IMR-90 (cell line): ENCODE data around the gene CXCL11. TPM values are rescaled to one million over a fixed set of nuclear protein-coding genes. Genes with fewer than 3 reads are reported as not detected.

Experiments used
- ATAC-seq: fragments of 200-7000 bp; cut with Tn5 transposase; 2 replicates; pipeline ENCODE4 v1.9.1; 2020; ENCODE audit warnings: low read depth, mild to moderate bottlenecking, moderate library complexity
- BruUV-seq: library from RNA; stranded (reverse); fragments of 400-500 nt; replicated peaks from 2 replicates; lab custom pipeline; 2021; lab: Mats Ljungman, UMichigan
- CTCF ChIA-PET: fragments of 300-600 bp; formaldehyde crosslinking; extraction: SDS; loops from one replicate; lab custom pipeline; 2021; ENCODE audit warnings: antibody characterized with exemption; lab: Yijun Ruan, JAX
- POLR2A ChIA-PET: fragments of 300-600 bp; sonication (Branson Sonifier 250); formaldehyde crosslinking; loops from one replicate; lab custom pipeline; 2022; ENCODE audit warnings: antibody characterized with exemption; ENCODE audit not compliant: unreplicated experiment; lab: Charles Lee
- DNase-seq: peaks from one replicate; pipeline ENCODE4 v3.0.0; 2013
- H2AFZ ChIP-seq: replicated peaks from 2 replicates; pipeline ENCODE3; 2013; ENCODE audit warnings: low read length, mild to moderate bottlenecking; ENCODE audit not compliant: poor library complexity
- H2AK5ac ChIP-seq: 2 replicates; pipeline ENCODE4 v1.6.1; 2013; ENCODE audit warnings: low read depth, low read length, inconsistent platforms
- H2AK9ac ChIP-seq: replicated peaks from 2 replicates; pipeline ENCODE3; 2013; ENCODE audit warnings: mild to moderate bottlenecking, low read depth, low read length, moderate library complexity; ENCODE audit not compliant: poor library complexity
- H2BK120ac ChIP-seq: 2 replicates; pipeline ENCODE4 v1.6.1; 2013; ENCODE audit warnings: low read depth, low read length, inconsistent platforms
- H2BK15ac ChIP-seq: 3 replicates; pipeline ENCODE4 v1.6.1; 2013; ENCODE audit warnings: low read depth, low read length, inconsistent platforms
- H2BK20ac ChIP-seq: 2 replicates; pipeline ENCODE4 v1.6.1; 2013; ENCODE audit warnings: low read depth, mild to moderate bottlenecking, inconsistent platforms, low read length, moderate library complexity
- H2BK5ac ChIP-seq: 2 replicates; pipeline ENCODE4 v1.6.1; 2013; ENCODE audit warnings: mild to moderate bottlenecking, low read depth, low read length, inconsistent platforms; ENCODE audit not compliant: poor library complexity, severe bottlenecking
- H3K14ac ChIP-seq: replicated peaks from 2 replicates; pipeline ENCODE4 v1.6.1; 2013; ENCODE audit warnings: low read depth, low read length, inconsistent platforms
- H3K18ac ChIP-seq: 2 replicates; pipeline ENCODE4 v1.6.1; 2013; ENCODE audit warnings: low read depth, low read length, control low read depth
- H3K23ac ChIP-seq: 2 replicates; pipeline ENCODE4 v1.6.1; 2013; ENCODE audit warnings: low read depth, low read length, inconsistent platforms
- H3K27ac ChIP-seq: 2 replicates; pipeline ENCODE4 v1.5.1; 2013; ENCODE audit warnings: mild to moderate bottlenecking, control low read depth, low read length; ENCODE audit not compliant: insufficient read depth
- H3K27me3 ChIP-seq: 2 replicates; pipeline ENCODE4 v1.6.1; 2013; ENCODE audit warnings: low read length; ENCODE audit not compliant: control insufficient read depth, insufficient read depth
- H3K36me3 ChIP-seq: 2 replicates; pipeline ENCODE4 v1.6.1; 2013; ENCODE audit warnings: low read length, mixed read lengths; ENCODE audit not compliant: control insufficient read depth, insufficient read depth
- H3K4ac ChIP-seq: 2 replicates; pipeline ENCODE4 v1.6.1; 2013; ENCODE audit warnings: low read depth, low read length, inconsistent platforms
- H3K4me1 ChIP-seq: 2 replicates; pipeline ENCODE4 v1.6.1; 2013; ENCODE audit warnings: low read length, mixed read lengths; ENCODE audit not compliant: control insufficient read depth, insufficient read depth
- H3K4me2 ChIP-seq: 2 replicates; pipeline ENCODE4 v1.6.1; 2013; ENCODE audit warnings: low read depth, mild to moderate bottlenecking, control low read depth, low read length, moderate library complexity
- H3K4me3 ChIP-seq: 2 replicates; pipeline ENCODE4 v1.5.1; 2013; ENCODE audit warnings: low read depth, mild to moderate bottlenecking, control low read depth, low read length, moderate library complexity; ENCODE audit not compliant: insufficient read depth
- H3K56ac ChIP-seq: 2 replicates; pipeline ENCODE4 v1.6.1; 2013; ENCODE audit warnings: low read length, inconsistent platforms; ENCODE audit not compliant: insufficient read depth; ENCODE audit errors: extremely low read depth
- H3K79me1 ChIP-seq, 2 experiments: 2 replicates each; pipeline ENCODE4 v1.6.1; 2013; ENCODE audit warnings: low read length in 2 of 2, inconsistent platforms in 1 of 2, low read depth in 1 of 2
- H3K9ac ChIP-seq: 2 replicates; pipeline ENCODE4 v1.6.1; 2013; ENCODE audit warnings: low read depth, low read length, control low read depth
- H3K9me1 ChIP-seq: 2 replicates; pipeline ENCODE4 v1.6.1; 2013; ENCODE audit warnings: low read length, inconsistent platforms; ENCODE audit not compliant: insufficient read depth
- H3K9me3 ChIP-seq: 2 replicates; pipeline ENCODE4 v1.6.1; 2013; ENCODE audit warnings: low read length; ENCODE audit not compliant: control insufficient read depth, insufficient read depth
- H4K20me1 ChIP-seq: 2 replicates; pipeline ENCODE4 v1.6.1; 2013; ENCODE audit warnings: low read length, inconsistent platforms; ENCODE audit not compliant: insufficient read depth
- H4K5ac ChIP-seq: 2 replicates; pipeline ENCODE4 v1.6.1; 2013; ENCODE audit warnings: mild to moderate bottlenecking, low read depth, low read length, control low read depth
- H4K8ac ChIP-seq, 2 experiments: 2 replicates each; pipeline ENCODE4 v1.6.1; 2013; ENCODE audit warnings: low read depth in 2 of 2, low read length in 2 of 2, control low read depth in 1 of 2, inconsistent platforms in 1 of 2
- H4K91ac ChIP-seq: 2 replicates; pipeline ENCODE4 v1.6.1; 2013; ENCODE audit warnings: low read depth, low read length, inconsistent platforms; ENCODE audit not compliant: insufficient read depth
- MAZ ChIP-seq: IDR thresholded peaks from 2 replicates; pipeline ENCODE4 v1.6.1; 2012; ENCODE audit warnings: low read depth, mild to moderate bottlenecking, low read length, improper control_type of control experiment, moderate library complexity, borderline replicate concordance
- POLR2A ChIP-seq: IDR thresholded peaks from 2 replicates; pipeline ENCODE4 v1.6.1; 2012; ENCODE audit warnings: mild to moderate bottlenecking, low read depth, low read length
- RAD21 ChIP-seq: IDR thresholded peaks from 2 replicates; pipeline ENCODE4 v1.6.1; 2012; ENCODE audit warnings: low read length, improper control_type of control experiment
- RFX5 ChIP-seq: IDR thresholded peaks from 2 replicates; pipeline ENCODE4 v1.8.0; 2012; ENCODE audit warnings: low read depth, mild to moderate bottlenecking, low read length, moderate library complexity
- USF2 ChIP-seq: fragments of 150-350 bp; IDR thresholded peaks from 2 replicates; pipeline ENCODE4 v1.6.1; 2017; ENCODE audit warnings: mild to moderate bottlenecking, antibody characterized with exemption, low read length, low read depth
- WGBS, 2 experiments: methylation state at CpG; one replicate each; pipeline versions ENCODE4 v1.1.5 to v1.1.7; 2013; ENCODE audit warnings: missing lambda C conversion rate in 2 of 2; ENCODE audit not compliant: insufficient read length in 1 of 2; ENCODE audit errors: extremely low coverage in 2 of 2; 5-methylcytosine and 5-hydroxymethylcytosine counted together
- dilution Hi-C: fragments of 300-500 bp; cut with HindIII; formaldehyde crosslinking; loops from one replicate; pipeline ENCODE4 v1.14.3; 2018; ENCODE audit warnings: low sequenced_read_pairs; ENCODE audit not compliant: unreplicated experiment
- in situ Hi-C: fragments of 300-500 bp; cut with MboI; formaldehyde crosslinking; loops from 3 replicates; pipeline ENCODE4 v1.14.3; 2019; ENCODE audit warnings: low sequenced_read_pairs, inconsistent platforms, mixed read lengths
- intact Hi-C: fragments of 100-400 bp; cut with micrococcal nuclease; formaldehyde crosslinking; loops from 2 replicates; pipeline ENCODE4 v1.10.0; 2022
- polyA plus RNA-seq, 3 experiments: library from polyadenylated mRNA; depleted of rRNA; stranded (reverse); fragments of >200 nt; gene quantifications; 2 replicates each; pipeline ENCODE4 v1.2.3, GENCODE V29; 2012; ENCODE audit warnings: low replicate concordance in 1 of 3
- total RNA-seq: library from RNA; depleted of rRNA; stranded (reverse); fragments of >200 nt; gene quantifications from 2 replicates; pipeline ENCODE4 v1.2.3, GENCODE V29; 2012

CXCL11 gene
- total and polyA plus RNA-seq, 2 of the 4 experiments (the other 2 are of a cell fraction), result under 0.01 TPM; not detected in 1

DNA sequence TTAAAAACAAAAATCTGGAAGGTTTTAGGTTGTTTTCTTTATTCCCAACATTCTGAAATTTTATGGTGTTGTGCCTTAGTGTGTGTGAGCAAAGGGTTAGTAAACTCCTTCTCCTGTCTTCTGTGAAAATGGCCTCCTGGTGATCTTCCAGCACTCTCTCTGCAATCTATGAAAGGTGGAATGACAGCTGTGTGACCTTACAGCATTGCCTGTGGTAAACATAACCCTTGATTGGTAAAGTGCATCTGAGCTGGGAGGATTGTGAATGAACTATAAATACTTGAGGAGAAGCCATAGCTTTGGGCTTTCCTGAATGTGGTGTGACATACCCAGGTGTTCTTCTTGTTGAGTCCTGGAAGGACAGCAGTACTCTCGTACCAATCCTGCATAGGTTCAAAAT lies 48.7 kb upstream of the CXCL11 start:
- Histone ChIP-seq H3K36me3 (no peaks in the 10 kb centered on the region), H3K4ac (no peak overlapping the region), H2AK5ac (no peak overlapping the region), H3K18ac (no peak overlapping the region), H3K4me2 (no peak overlapping the region), H3K4me1 (no peaks in the 10 kb centered on the region), H3K9ac (no peak overlapping the region), H2BK120ac (no peak overlapping the region), H3K9me1 (no peaks in the 10 kb centered on the region), H3K27ac (no peak overlapping the region), H2AK9ac (no peak overlapping the region), H3K27me3 (peaks cover 24% of the 10 kb centered on the region), H4K91ac (no peak overlapping the region), H3K23ac (no peak overlapping the region), H2BK5ac (no peak overlapping the region), H3K79me1 (no peaks in the 10 kb centered on the region), H4K8ac (no peak overlapping the region), H2BK15ac (no peak overlapping the region), H3K14ac (no peak overlapping the region), H2AFZ (no peak overlapping the region), H3K4me3 (no peak overlapping the region), H4K5ac (no peak overlapping the region), H3K56ac (no peak overlapping the region), H4K20me1 (no peaks in the 10 kb centered on the region), H2BK20ac (no peak overlapping the region), H3K9me3 (no peaks in the 10 kb centered on the region)
- POLR2A ChIA-PET, result no interaction called here
- DNase-seq (no peak), ATAC-seq (no peak)
- no TSS peak for BruUV-seq
- intact Hi-C loops, result loop anchor here (10.0 kb wide), 1 partner anchor 190 kb away; no protein-coding TSS in a partner anchor
- WGBS, 2 experiments, result no CpG with 5 or more reads among the region's 1 CpG
- in situ Hi-C loops, result no loop called here
- TF ChIP-seq RFX5 (no peak), MAZ (no peak), RAD21 (no peak), USF2 (no peak), POLR2A (no peak)
- CTCF ChIA-PET, result interaction anchor here (1.1 kb wide), 1 partner anchor 10 kb away, joined by 3 read pairs; the partner anchor contains the start of gene ART3
- dilution Hi-C loops, result no loop called here
